OCI-LY1 (cell line): ENCODE measurements around the gene FAM240A.

ENCODE experiments used
- H2AFZ ChIP-seq: fragments of 200-600 bp; sonication (generic), shearing (Covaris generic); 2 replicates; pipeline ENCODE4 v1.6.0; 2014; ENCODE audit warnings: antibody characterized with exemption, mild to moderate bottlenecking, low read length
- H3F3A ChIP-seq: fragments of 200-600 bp; sonication (generic), shearing (Covaris generic); 2 replicates; pipeline ENCODE4 v1.6.0; 2014; ENCODE audit warnings: mild to moderate bottlenecking, antibody characterized with exemption, low read length, moderate library complexity; ENCODE audit not compliant: insufficient read depth
- H3K27ac ChIP-seq: fragments of 200-600 bp; sonication (generic); 2 replicates; pipeline ENCODE4 v1.5.1; 2014; ENCODE audit warnings: low read length, mixed run types, mild to moderate bottlenecking, low read depth; ENCODE audit not compliant: poor library complexity, severe bottlenecking
- H3K27me3 ChIP-seq: fragments of 200-600 bp; sonication (generic); 2 replicates; pipeline ENCODE4 v1.6.0; 2014; ENCODE audit warnings: antibody characterized with exemption, mild to moderate bottlenecking, low read length, moderate library complexity; ENCODE audit not compliant: insufficient read depth
- H3K36me3 ChIP-seq: fragments of 200-600 bp; sonication (generic); 2 replicates; pipeline ENCODE4 v1.6.1; 2014; ENCODE audit warnings: mild to moderate bottlenecking, antibody characterized with exemption, low read length, moderate library complexity, mixed read lengths; ENCODE audit not compliant: insufficient read depth
- H3K4me1 ChIP-seq: fragments of 200-600 bp; sonication (generic); 2 replicates; pipeline ENCODE4 v1.5.1; 2014; ENCODE audit warnings: mild to moderate bottlenecking, low read length, moderate library complexity; ENCODE audit not compliant: insufficient read depth, severe bottlenecking
- H3K4me2 ChIP-seq: fragments of 200-600 bp; sonication (generic), shearing (Covaris generic); 2 replicates; pipeline ENCODE4 v1.6.1; 2014; ENCODE audit warnings: low read length
- H3K4me3 ChIP-seq: fragments of 200-600 bp; sonication (generic); 2 replicates; pipeline ENCODE4 v1.5.1; 2014; ENCODE audit warnings: low read length, low read depth, mild to moderate bottlenecking, mixed read lengths; ENCODE audit not compliant: poor library complexity, severe bottlenecking
- H3K79me2 ChIP-seq: fragments of 200-600 bp; shearing (Covaris generic); 2 replicates; pipeline ENCODE4 v1.6.1; 2016; ENCODE audit warnings: mixed run types, low read length, mixed read lengths; ENCODE audit not compliant: insufficient read depth
- H3K9ac ChIP-seq: fragments of 200-600 bp; sonication (generic), shearing (Covaris generic); 2 replicates; pipeline ENCODE4 v1.6.1; 2014; ENCODE audit warnings: mild to moderate bottlenecking, low read length, mixed read lengths
- H3K9me2 ChIP-seq: fragments of 200-600 bp; sonication (generic), shearing (Covaris generic); 2 replicates; pipeline ENCODE4 v1.6.1; 2014; ENCODE audit warnings: low read depth, mild to moderate bottlenecking, low read length, mixed read lengths
- H3K9me3 ChIP-seq: fragments of 200-600 bp; shearing (Covaris generic); 2 replicates; pipeline ENCODE4 v1.6.1; 2014; ENCODE audit warnings: low read length, mixed read lengths
- H4K20me1 ChIP-seq: fragments of 200-600 bp; sonication (generic), shearing (Covaris generic); 2 replicates; pipeline ENCODE4 v1.6.0; 2016; ENCODE audit warnings: mild to moderate bottlenecking, low read length; ENCODE audit not compliant: insufficient read depth
- EZH2 ChIP-seq: fragments of 200-600 bp; sonication (generic), shearing (Covaris generic); IDR thresholded peaks from 2 replicates; pipeline ENCODE4 v1.8.0; 2017; ENCODE audit warnings: borderline replicate concordance, mixed run types, mild to moderate bottlenecking, antibody characterized with exemption, low read length, moderate library complexity, mixed read lengths
- TF ChIP-seq, protein P1 (sequence below): fragments of 200-600 bp; sonication (generic), shearing (Covaris generic); IDR thresholded peaks from 2 replicates; pipeline ENCODE4 v1.5.1; 2017; ENCODE audit warnings: mild to moderate bottlenecking, antibody characterized with exemption, low read length, moderate library complexity, mixed read lengths

Gene FAM240A

DNA sequence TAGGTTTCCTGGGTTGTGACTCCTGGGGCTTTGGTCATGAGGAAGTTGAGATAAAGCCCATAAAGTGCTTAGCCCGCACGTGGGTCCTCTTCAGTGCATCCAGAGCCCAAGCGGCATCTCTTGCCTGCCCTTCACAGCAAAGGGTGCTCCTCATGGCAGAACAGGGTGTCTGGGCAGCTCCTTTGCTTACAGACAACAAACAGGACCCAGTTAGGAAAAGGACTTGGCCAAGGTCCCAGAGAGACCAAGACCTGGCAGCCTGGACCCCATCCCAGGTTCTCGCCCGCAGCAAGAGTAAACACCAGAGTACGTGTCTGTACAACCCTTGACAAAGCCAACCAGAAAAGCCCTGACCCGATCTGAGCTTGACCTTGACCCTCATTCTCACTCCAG is 54.1 kb downstream of the FAM240A start:
- Histone ChIP-seq H3K9ac (no peak overlapping the region), H3F3A (no peaks in the 10 kb centered on the region), H3K4me2 (no peak overlapping the region), H3K9me2 (no peaks in the 10 kb centered on the region), H3K27me3 (no peaks in the 10 kb centered on the region), H3K4me3 (no peak overlapping the region), H4K20me1 (no peaks in the 10 kb centered on the region), H3K9me3 (no peaks in the 10 kb centered on the region), H3K4me1 (no peaks in the 10 kb centered on the region), H3K36me3 (no peaks in the 10 kb centered on the region), H3K79me2 (no peaks in the 10 kb centered on the region), H3K27ac (no peak overlapping the region), H2AFZ (no peak overlapping the region)
- no peak for TF ChIP-seq EZH2
- TF ChIP-seq, protein P1, sequence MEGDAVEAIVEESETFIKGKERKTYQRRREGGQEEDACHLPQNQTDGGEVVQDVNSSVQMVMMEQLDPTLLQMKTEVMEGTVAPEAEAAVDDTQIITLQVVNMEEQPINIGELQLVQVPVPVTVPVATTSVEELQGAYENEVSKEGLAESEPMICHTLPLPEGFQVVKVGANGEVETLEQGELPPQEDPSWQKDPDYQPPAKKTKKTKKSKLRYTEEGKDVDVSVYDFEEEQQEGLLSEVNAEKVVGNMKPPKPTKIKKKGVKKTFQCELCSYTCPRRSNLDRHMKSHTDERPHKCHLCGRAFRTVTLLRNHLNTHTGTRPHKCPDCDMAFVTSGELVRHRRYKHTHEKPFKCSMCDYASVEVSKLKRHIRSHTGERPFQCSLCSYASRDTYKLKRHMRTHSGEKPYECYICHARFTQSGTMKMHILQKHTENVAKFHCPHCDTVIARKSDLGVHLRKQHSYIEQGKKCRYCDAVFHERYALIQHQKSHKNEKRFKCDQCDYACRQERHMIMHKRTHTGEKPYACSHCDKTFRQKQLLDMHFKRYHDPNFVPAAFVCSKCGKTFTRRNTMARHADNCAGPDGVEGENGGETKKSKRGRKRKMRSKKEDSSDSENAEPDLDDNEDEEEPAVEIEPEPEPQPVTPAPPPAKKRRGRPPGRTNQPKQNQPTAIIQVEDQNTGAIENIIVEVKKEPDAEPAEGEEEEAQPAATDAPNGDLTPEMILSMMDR = no peak

DNA sequence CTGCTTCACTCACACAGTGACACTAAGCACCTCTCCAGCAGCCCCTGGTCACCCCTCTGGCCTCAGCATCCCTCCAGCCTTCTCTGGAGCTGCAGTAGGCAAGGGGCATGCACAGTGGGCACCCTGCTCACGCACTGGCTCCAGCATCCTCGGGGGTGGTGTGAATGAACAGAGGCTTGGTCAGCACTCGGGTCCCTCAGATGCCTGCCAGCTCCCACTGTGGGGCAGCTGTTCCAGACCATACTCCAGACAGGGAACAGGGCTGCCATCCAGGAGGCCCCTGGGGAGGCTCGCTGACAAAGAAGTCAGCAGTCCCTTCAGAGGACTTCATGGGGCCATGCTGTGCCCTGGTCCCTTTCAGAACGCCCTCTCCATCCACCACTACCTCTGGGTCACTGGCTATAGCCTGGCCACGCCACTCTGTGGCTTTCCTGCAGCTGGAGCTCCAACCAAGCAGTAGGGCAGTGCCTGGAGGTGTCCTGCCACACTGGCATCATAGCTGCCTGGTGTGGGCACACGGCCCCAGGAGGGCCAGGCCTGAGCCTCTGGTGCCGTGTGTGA is 54.8 kb downstream of the FAM240A start:
- no peaks in the 10 kb centered on the region for H3K4me1 ChIP-seq

DNA sequence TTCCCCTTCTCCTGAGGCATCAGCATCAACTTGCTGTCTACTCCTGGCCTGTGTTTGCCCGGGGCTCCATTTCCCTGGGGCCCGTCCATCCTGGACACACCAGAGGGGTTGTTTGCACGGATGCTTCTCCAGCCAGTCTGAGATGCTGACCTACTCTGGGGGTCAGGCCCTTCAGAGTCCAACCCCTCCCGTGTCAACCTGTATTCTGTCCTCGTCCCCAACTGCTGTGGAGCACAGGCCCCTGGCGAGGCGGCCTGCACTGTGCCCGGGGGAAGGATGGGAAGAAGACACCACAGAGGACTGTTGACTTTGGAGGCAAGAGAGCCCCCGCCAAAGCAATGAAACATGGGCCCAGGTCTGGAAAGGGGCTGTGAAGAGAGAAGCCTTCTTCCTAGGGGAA is 55.3 kb downstream of the FAM240A start:
- Histone ChIP-seq H3K27ac (no peak overlapping the region), H3K4me3 (no peak overlapping the region), H3K27me3 (no peaks in the 10 kb centered on the region), H3K36me3 (no peaks in the 10 kb centered on the region), H3K9me2 (no peaks in the 10 kb centered on the region), H3K4me1 (no peaks in the 10 kb centered on the region), H3K79me2 (no peaks in the 10 kb centered on the region), H3K9ac (no peak overlapping the region), H3F3A (no peaks in the 10 kb centered on the region), H3K9me3 (no peaks in the 10 kb centered on the region), H4K20me1 (no peaks in the 10 kb centered on the region), H3K4me2 (no peak overlapping the region), H2AFZ (no peak overlapping the region)
- TF ChIP-seq EZH2 = no peak
- TF ChIP-seq, protein P1 = no peak

More for the DNA sequence above, 54.8 kb downstream of the FAM240A start:
- Histone ChIP-seq H3K36me3 (no peaks in the 10 kb centered on the region), H3K9me2 (no peaks in the 10 kb centered on the region), H3K9ac (no peak overlapping the region), H3K9me3 (no peaks in the 10 kb centered on the region), H2AFZ (no peak overlapping the region), H3K4me2 (no peak overlapping the region), H3K27me3 (no peaks in the 10 kb centered on the region), H3K79me2 (no peaks in the 10 kb centered on the region), H4K20me1 (no peaks in the 10 kb centered on the region), H3K27ac (no peak overlapping the region), H3F3A (no peaks in the 10 kb centered on the region), H3K4me3 (no peak overlapping the region)
- no peak for TF ChIP-seq EZH2
- TF ChIP-seq, protein P1 = no peak
